Upper lobe of left lung (tissue), 6 donors: Measurements from ENCODE around the gene SPINT3. TPM values are rescaled to one million over a fixed set of nuclear protein-coding genes. Genes with fewer than 3 reads are reported as not detected.

Source experiments
- ATAC-seq, 2 donors: fragments of 200-7000 bp; cut with Tn5 transposase; one replicate each; pipeline ENCODE4 v1.9.1; 2022; ENCODE audit warnings: mild to moderate bottlenecking in 2 of 2, moderate library complexity in 2 of 2; ENCODE audit not compliant: low FRiP score in 2 of 2
- DNase-seq, 2 donors: peaks; one replicate each; pipeline ENCODE4 v3.0.0-alpha.2; 2019 to 2020
- H3K27ac ChIP-seq, 4 donors: fragments of 200-600 bp; sonication (generic); one replicate each; pipeline ENCODE4 v1.5.1; 2016 to 2019
- H3K27me3 ChIP-seq, 4 donors: fragments of 200-600 bp; sonication (generic); one replicate each; pipeline ENCODE4 v1.5.1; 2017 to 2019
- H3K36me3 ChIP-seq, 4 donors: fragments of 200-600 bp; sonication (generic); one replicate each; pipeline ENCODE4 v1.5.1; 2016 to 2019
- H3K4me1 ChIP-seq, 4 donors: fragments of 200-600 bp; sonication (generic); one replicate each; pipeline ENCODE4 v1.5.1; 2018 to 2019
- H3K4me3 ChIP-seq, 4 donors: fragments of 200-600 bp; sonication (generic); one replicate each; pipeline ENCODE4 v1.5.1; 2017 to 2019; ENCODE audit warnings: mild to moderate bottlenecking in 2 of 4, moderate library complexity in 1 of 4
- H3K9me3 ChIP-seq, 4 donors: fragments of 200-600 bp; sonication (generic); one replicate each; pipeline ENCODE4 v1.5.1; 2018 to 2019
- CTCF ChIP-seq, 6 experiments: fragments of 450-650 bp in 4 of 6; fragments of 200-600 bp in 2 of 6; sonication (generic) in 2 of 6; IDR thresholded peaks; one replicate each; pipeline ENCODE4 v1.5.1; 2016 to 2019; ENCODE audit warnings: antibody characterized with exemption in 6 of 6
- EP300 ChIP-seq, 4 donors: sonication (generic); formaldehyde crosslinking; IDR thresholded peaks; one replicate each; pipeline ENCODE4 v1.5.1; 2017; ENCODE audit warnings: antibody characterized with exemption in 4 of 4, control low read depth in 2 of 4
- POLR2A ChIP-seq, 4 donors: fragments of 450-650 bp; IDR thresholded peaks; one replicate each; pipeline ENCODE4 v1.5.1; 2016 to 2017; ENCODE audit warnings: antibody characterized with exemption in 4 of 4, mild to moderate bottlenecking in 2 of 4
- POLR2AphosphoS5 ChIP-seq, 2 donors: sonication (generic); formaldehyde crosslinking; IDR thresholded peaks; one replicate each; pipeline ENCODE4 v1.5.1; 2017; ENCODE audit warnings: antibody characterized with exemption in 2 of 2
- WGBS, 2 donors: methylation state at CpG; one replicate each; pipeline ENCODE4 v1.1.5; 2017 to 2018; 5-methylcytosine and 5-hydroxymethylcytosine counted together
- total RNA-seq, 6 donors: library from RNA; depleted of rRNA in 4 of 6; stranded (reverse); fragments of >200 nt in 4 of 6; gene quantifications; one replicate each; pipeline versions ENCODE4 v1.1.0 to v1.2.1, GENCODE V29; 2016 to 2021
- donor health status: DM: no; HTN: no; CAD: no; lungs with moderate emphysema.
- donor health status: DM: no; HTN: yes; CAD: no; lungs with severe emphysema.

Gene SPINT3
- not detected for total RNA-seq

GRCh38 chr20:45515147-45515913, at the start of gene SPINT3:
Gene SPINT3 (minus strand): TSS chr20:45515622. CDS start chr20:45515608, 14 bp downstream.
- WGBS, 2 donors, result 72 to 81% methylated on average over 5 of the region's 5 CpGs
- Histone ChIP-seq H3K4me3 (no peak within 1 kb of the TSS), H3K27me3 (no peaks in the 10 kb centered on the region), H3K27ac (no peak within 1 kb of the TSS), H3K36me3 (no peaks in the 10 kb centered on the region), H3K4me1 (peaks cover 0 to 10% (median 0%) of the 10 kb centered on the region in 4 donors), H3K9me3 (no peaks in the 10 kb centered on the region)
- peak in 1 of 2 donors; percentile 44 for DNase-seq
- no peak for ATAC-seq
- TF ChIP-seq CTCF (IDR thresholded peaks at IDR 0.05) (no peak), POLR2AphosphoS5 (IDR thresholded peaks at IDR 0.05) (no peak), POLR2A (IDR thresholded peaks at IDR 0.05) (no peak), EP300 (IDR thresholded peaks at IDR 0.05) (no peak)

- Histone ChIP-seq H3K4me3 (no peak overlapping the region), H3K9me3 (no peaks in the 10 kb centered on the region), H3K27ac (no peak overlapping the region), H3K36me3 (no peaks in the 10 kb centered on the region), H3K4me1 (no peaks in the 10 kb centered on the region), H3K27me3 (no peaks in the 10 kb centered on the region)
- no peak for ATAC-seq
- WGBS, 2 donors, result 88 to 90% methylated on average over 2 of the region's 2 CpGs
- no peak for DNase-seq
- TF ChIP-seq POLR2AphosphoS5 (IDR thresholded peaks at IDR 0.05) (no peak), POLR2A (IDR thresholded peaks at IDR 0.05) (no peak), EP300 (IDR thresholded peaks at IDR 0.05) (no peak), CTCF (IDR thresholded peaks at IDR 0.05) (no peak)
These were observed 49.4 kb upstream of the SPINT3 start for GRCh38 chr20:45564760-45565276.

- H3K36me3 ChIP-seq, result no peaks in the 10 kb centered on the region
- DNase-seq (no peak), ATAC-seq (no peak)
- no peaks in the 10 kb centered on the region for H3K27me3 ChIP-seq
- TF ChIP-seq POLR2AphosphoS5 (IDR thresholded peaks at IDR 0.05) (no peak), EP300 (IDR thresholded peaks at IDR 0.05) (no peak), CTCF (IDR thresholded peaks at IDR 0.05) (no peak), POLR2A (IDR thresholded peaks at IDR 0.05) (no peak)
- H3K4me3 ChIP-seq, result no peak overlapping the region
- 73 to 84% methylated on average over 1 of the region's 1 CpG for WGBS, 2 donors
- no peaks in the 10 kb centered on the region for H3K9me3 ChIP-seq
- H3K4me1 ChIP-seq, result no peaks in the 10 kb centered on the region
- H3K27ac ChIP-seq, result no peak overlapping the region
These were observed 39.8 kb upstream of the SPINT3 start for GRCh38 chr20:45555198-45555597.

GRCh38 chr20:45552456-45552855, 37.0 kb upstream of the SPINT3 start:
- WGBS, 2 donors, result 76 to 85% methylated on average over 2 of the region's 2 CpGs
- H3K4me1 ChIP-seq, result no peaks in the 10 kb centered on the region

More at GRCh38 chr20:45552456-45552855, 37.0 kb upstream of the SPINT3 start:
- no peak for ATAC-seq
- TF ChIP-seq POLR2A (IDR thresholded peaks at IDR 0.05) (no peak), EP300 (IDR thresholded peaks at IDR 0.05) (no peak), POLR2AphosphoS5 (IDR thresholded peaks at IDR 0.05) (no peak), CTCF (IDR thresholded peaks at IDR 0.05) (no peak)
- no peak overlapping the region for H3K4me3 ChIP-seq
- no peaks in the 10 kb centered on the region for H3K27me3 ChIP-seq
- H3K36me3 ChIP-seq, result no peaks in the 10 kb centered on the region
- H3K27ac ChIP-seq, result no peak overlapping the region
- no peaks in the 10 kb centered on the region for H3K9me3 ChIP-seq
- DNase-seq, result no peak
